Esophagus mucosa (tissue), 1 donor: ENCODE data around the gene RPRML. TPM values are rescaled to one million over a fixed set of nuclear protein-coding genes. Genes with fewer than 3 reads are reported as not detected.
A peak's percentile ranks its signal among the peaks of the same experiment; 100 is the strongest.

Source experiments
- ATAC-seq: fragments of 200-7000 bp; cut with Tn5 transposase; one replicate; pipeline ENCODE4 v1.9.1; 2020
- total RNA-seq: library from RNA; stranded (reverse); gene quantifications from one replicate; pipeline ENCODE4 v1.2.4, GENCODE V29; 2023
- donor health status: DM: yes; HTN: yes; CAD: no.

RPRML gene
- total RNA-seq, 1 donor from 2014 or later = not detected

DNA sequence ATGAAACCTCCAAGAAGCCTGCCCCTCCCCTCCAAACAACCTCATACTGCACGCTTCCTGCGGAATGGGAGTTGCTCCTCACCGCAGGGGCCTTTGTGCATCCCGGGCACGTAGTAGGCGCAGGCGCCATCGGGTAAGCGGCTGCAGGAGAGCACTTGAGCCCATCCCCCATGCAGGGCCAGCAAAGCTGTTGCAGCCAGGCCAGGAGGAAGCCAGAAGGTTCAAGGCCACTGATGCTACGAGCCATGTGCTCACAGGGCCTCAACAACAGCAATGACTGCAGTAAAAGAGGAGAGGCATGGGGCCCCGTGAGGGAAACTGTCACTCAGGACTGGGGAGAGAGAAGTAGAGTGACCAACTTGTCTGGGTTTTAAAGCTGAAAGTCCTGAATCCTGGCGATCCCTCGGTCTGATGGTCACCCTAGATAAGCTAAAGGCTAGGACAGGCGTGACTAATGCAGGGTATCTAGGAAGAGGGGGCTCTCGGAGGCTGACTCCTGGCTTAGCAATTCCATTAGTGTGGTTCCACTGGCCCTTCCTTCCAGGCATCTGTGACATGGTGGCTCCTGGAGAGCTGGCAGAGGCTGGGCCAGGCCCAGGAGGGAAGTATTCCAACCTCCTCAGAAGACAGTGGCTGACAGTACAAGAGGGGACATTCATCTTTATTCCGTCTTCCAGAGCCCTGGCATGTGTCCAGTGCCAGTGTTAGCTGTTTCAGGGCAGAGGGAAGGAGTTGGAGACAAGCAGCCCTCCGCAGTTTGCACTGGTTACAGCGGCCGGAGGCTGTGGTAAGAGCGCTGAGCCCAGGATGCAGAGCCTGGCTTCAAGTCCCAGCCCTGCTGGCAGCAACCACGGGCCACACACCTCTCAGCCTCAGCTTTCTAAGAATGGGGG, 35.3 kb downstream of the RPRML start:
- ATAC-seq = peak; percentile 4

DNA sequence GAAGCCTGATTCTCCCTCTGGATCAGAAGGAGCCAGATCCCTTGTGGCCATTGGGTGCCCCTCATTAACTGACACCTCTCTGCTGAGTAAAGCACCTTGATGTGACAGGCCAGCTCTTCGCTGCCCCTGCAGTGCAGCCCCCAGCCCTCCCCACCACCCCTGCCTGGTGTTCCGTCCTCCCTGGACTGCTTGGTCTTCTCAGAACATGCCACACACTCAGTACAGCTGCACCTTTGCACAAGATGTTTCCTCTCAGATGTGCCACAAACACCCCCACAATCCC, 35.9 kb downstream of the RPRML start:
- ATAC-seq = no peak

GRCh38 chr17:46942441-46943217, 36.4 kb downstream of the RPRML start:
- peak; percentile 62 for ATAC-seq

DNA sequence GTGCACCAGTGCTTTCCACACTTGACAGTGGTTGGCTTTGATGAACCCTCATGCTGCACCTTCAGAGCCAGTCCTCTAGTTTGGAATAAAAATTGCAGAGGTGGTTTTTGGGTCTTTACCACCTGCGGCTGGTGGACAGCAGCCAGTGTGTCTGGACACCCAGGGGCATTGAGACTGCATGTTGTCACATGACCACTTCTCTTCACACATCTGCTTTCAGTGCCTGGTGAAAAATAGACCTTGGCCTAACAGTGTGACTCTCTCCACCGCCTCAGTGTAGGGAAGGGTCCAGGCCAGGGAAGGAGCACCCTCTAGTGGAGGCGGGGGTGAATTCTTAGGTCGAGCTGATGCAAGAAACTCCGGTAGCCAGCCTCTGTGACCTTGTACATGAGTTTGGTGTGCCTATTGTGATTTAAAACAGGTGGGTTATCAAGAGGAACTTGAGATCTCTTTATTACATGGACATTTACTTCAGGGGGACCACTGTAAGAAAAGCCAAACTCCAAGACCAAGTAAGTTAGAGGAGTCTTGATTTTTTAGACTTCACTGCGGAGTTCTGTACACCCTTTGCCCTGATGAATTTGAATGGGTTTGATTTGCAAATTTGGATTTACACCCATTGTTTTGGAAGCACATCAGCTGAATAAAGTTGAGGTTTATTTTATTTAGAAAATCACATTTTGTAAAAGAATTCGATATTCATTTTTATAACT, 38.2 kb downstream of the RPRML start:
- peak; percentile 62 for ATAC-seq

- peak; percentile 64 for ATAC-seq
These were observed 43.3 kb downstream of the RPRML start for GRCh38 chr17:46935658-46936266.

GRCh38 chr17:46931596-46931995, 47.5 kb downstream of the RPRML start:
- no peak for ATAC-seq

- ATAC-seq = no peak
These were observed 49.0 kb downstream of the RPRML start for GRCh38 chr17:46930051-46930450.

DNA sequence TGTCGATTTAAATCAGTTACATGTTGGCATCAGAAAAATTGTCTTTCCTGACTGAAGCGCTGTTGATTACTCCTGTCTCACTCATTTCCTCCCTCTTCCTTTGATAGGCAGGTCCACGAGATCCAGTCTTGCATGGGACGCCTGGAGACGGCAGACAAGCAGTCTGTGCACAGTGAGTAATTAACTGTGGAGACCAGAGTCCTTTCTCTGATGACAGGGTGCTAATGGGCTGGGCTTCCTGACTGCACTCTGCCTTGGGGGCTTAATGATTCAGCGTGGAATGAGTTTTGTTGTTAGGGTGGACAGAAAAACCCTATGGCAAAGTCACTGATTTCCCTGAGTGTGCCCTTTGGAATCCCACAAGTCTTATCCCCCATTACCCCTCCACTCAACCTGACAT, 49.6 kb downstream of the RPRML start:
- ATAC-seq = peak; percentile 69

GRCh38 chr17:46928467-46929261, 50.4 kb downstream of the RPRML start:
- ATAC-seq = no peak

Other genes starting within 250 kb of the RPRML start
- gene WNT3, start 160.6 kb downstream of the RPRML start, total RNA-seq = 5.9 TPM
- gene WNT9B, start 127.7 kb downstream of the RPRML start, total RNA-seq = not detected
- 21.4 TPM for gene GOSR2, start 56.1 kb downstream of the RPRML start, total RNA-seq
- 50.6 TPM for gene CDC27, start 210.0 kb upstream of the RPRML start, total RNA-seq
- gene MYL4, start 230.1 kb upstream of the RPRML start, total RNA-seq = not detected